GM21576 (cell line): ENCODE data around the gene MATCAP1.

Experiments
- ATAC-seq: cut with Tn5 transposase; IDR thresholded peaks from one replicate; pipeline ENCODE4 v1.9.1; 2021; ENCODE audit warnings: mild to moderate bottlenecking, moderate library complexity; ENCODE audit not compliant: unreplicated experiment

The MATCAP1 gene

GRCh38 chr16:67208154-67208896, 24.6 kb upstream of the MATCAP1 start:
- no peak for ATAC-seq

GRCh38 chr16:67207249-67208091, 23.7 kb upstream of the MATCAP1 start:
- no peak for ATAC-seq

DNA sequence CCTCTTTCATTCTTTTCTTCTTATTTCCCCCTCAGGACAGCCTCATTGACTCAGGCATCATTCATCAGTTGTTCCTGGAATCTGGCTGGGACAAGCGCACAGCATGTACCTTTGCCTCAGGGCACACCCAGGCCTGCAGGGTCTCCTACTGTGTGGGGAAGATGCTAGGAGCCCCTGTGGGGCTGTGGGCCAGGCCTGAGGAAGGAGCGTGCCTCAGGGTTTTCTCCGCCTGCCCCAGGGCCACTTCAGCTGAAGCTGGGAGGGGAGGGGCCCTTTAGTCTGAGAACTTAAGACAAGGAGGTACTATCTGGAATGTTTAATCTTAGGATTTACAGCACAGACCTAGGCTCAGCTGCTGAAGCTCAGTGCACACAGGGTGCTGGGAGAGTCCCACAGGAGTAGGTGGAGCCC, 23.1 kb upstream of the MATCAP1 start:
- ATAC-seq: no peak

DNA sequence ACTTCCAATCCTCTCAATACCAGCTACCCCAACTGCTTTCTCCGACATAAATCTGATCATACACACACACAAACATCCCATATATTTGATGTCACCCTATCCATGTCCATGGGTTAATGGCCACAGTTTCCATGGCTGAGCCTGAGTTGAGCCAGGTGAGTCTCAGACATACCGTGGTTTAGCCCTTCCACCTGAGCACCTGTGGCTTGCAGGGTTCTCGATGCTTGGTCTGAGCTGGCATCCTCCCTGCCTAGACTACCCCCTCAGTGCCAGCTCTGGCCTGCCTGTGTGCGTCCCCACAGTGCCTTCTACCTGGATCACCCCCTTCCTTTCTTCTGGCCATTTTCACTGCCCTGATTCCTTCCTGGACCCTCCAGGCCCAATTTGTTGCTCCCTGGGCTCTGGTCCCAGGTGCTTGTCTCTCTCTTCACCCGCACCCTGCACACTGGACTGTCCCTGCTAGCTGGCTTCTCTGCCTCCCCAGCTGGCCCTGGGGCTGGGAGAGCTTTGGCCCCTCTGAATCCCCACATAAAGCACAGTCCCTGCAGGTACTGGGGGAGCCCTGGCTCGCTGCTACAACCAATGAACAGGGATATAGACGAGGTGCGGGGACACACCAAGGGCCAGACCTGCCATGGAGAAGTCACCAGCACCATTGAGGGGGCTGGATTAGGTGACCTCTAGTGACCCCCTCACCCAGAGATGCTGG, 22.5 kb upstream of the MATCAP1 start:
- ATAC-seq: no peak

DNA sequence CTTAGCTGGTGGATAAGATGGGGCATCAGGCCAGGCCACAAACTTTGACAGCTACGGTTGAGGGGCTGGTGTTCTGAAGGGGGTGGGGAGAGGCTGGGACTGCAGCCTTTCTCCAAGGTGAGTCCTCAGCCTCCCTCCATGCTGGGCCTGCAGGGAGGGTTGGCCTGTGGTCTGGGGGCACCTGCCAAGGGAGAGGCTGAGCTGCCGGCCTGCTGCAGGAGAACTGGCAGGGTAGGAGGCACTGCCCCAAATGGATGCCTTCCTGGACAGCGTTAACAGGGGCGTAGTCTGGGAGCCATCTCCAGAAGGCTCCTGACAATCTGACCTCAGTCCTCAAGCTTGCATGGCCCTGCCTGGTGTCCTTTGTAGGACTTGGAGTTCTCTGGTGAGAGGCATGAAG, 20.3 kb upstream of the MATCAP1 start:
- no peak for ATAC-seq

GRCh38 chr16:67202956-67203493, 19.3 kb upstream of the MATCAP1 start:
- ATAC-seq: no peak

DNA sequence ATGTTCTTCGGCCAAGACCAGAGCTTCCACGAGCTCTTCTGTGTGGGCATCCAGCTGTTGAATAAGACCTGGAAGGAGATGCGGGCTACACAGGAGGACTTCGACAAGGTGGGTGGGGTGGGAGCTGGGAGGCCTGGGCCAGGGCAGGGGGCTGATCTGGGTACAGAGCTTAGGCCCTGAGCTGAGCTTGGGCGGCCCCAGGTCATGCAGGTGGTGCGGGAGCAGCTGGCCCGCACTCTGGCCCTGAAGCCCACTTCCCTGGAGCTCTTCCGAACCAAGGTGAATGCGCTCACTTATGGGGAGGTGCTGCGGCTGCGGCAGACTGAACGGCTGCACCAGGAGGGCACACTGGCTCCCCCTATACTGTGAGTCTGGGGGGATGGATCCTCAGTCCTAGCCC, 18.7 kb upstream of the MATCAP1 start:
- no peak for ATAC-seq

DNA sequence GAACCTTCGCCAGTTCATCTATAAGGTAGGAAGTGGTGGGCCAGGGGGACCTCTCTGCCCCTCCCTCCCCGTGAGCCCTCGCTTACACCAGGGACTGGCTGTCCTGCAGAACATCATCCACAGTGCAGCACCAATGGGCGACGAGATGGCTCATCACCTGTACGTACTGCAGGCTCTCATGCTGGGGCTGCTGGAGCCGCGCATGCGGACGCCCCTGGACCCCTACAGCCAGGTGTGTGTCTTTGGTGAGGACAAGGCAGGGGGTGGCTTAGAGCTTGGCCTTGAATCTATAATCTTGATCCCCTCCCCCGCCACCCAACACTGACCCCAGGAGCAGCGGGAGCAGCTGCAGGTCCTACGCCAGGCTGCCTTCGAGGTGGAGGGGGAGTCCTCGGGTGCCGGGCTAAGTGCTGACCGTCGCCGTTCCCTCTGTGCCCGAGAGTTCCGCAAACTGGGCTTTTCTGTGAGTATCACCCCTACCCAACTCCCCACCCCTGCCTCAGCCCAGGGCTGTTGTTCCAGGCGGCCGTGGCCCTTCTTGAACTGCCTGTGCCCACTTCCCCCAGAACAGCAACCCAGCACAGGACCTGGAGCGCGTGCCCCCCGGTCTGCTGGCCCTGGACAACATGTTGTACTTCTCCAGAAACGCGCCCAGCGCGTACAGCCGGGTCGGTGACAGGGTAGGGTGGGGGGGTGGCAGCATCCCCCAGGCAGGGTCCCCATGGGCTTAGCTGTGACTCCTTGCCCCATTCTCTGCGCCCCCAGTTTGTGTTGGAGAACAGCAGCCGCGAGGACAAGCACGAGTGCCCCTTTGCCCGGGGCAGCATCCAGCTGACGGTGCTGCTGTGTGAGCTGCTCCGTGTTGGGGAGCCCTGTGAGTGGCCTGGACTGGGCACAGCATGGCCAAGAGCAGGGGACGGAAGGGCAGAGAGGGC, 17.9 kb upstream of the MATCAP1 start:
- no peak for ATAC-seq

GRCh38 chr16:67200491-67200890, 16.7 kb upstream of the MATCAP1 start:
- ATAC-seq: no peak

DNA sequence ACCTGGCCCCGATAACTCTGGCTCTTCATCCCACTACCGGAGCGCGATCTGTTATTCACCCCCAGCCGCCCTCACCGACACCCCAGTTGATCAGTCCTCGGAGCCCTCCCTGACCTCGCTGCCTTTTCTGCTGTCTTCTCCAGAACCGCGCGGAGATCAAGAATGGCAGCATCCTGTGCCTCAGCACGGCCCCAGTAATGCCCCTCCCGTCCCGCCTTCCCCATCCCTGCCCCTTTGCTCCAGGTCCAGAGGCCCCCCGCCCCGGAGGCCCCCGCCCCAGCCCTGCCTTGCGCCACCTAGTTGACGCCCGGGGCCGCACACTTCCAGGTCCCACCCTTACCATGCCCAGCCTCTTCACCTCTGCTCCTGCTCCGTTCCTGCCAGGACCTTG, 16.0 kb upstream of the MATCAP1 start:
- no peak for ATAC-seq

DNA sequence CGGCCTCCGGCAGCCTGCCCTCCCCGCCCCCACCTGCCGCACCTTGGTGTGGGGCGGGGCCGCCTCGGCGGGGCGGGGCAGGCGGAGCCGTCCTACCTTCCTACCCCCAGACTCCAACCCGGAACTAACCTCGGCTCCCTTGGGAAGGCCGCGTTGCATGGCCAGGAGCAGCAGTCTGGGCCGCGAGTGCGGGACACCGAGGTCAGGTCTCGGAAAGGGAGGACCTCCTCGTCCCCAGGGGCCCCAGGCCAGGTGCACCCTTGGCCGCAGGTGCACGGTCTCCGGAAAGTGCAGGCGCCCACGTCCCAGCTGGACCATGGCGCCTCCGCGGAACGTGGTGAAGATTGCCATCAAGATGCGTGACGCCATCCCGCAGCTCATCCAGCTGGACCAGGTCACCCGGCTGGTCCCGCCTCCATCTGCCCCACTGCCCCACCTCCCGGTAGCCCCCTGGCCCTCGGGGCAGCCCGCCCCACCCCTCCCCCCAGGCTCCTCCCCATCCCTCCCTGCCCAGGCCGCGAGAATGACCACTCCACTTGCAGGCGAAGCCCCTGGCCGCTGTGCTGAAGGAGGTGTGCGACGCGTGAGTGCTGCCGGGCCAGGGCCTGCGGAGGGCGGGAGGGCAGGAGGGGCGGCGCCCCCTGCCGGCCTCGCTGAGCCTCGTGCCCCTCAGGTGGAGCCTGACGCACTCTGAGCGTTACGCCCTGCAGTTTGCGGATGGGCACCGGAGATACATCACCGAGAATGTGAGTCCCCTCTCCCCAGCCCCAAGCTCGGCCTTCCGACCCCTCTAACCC, 15.4 kb upstream of the MATCAP1 start, which contains the start of gene ELMO3:
Gene ELMO3, plus strand, starts transcription at position 121 of the 797 bp plus-strand sequence. Its CDS starts 196 bp downstream, at position 317.
- no peak for ATAC-seq

GRCh38 chr16:67198238-67198734, 14.5 kb upstream of the MATCAP1 start:
- no peak for ATAC-seq

- ATAC-seq: no peak
These were observed 13.9 kb upstream of the MATCAP1 start for GRCh38 chr16:67197704-67198103.

- ATAC-seq: no peak
These were observed 13.1 kb upstream of the MATCAP1 start for GRCh38 chr16:67196881-67197280.

- ATAC-seq: no peak
These were observed 11.9 kb upstream of the MATCAP1 start for GRCh38 chr16:67195676-67196075.

DNA sequence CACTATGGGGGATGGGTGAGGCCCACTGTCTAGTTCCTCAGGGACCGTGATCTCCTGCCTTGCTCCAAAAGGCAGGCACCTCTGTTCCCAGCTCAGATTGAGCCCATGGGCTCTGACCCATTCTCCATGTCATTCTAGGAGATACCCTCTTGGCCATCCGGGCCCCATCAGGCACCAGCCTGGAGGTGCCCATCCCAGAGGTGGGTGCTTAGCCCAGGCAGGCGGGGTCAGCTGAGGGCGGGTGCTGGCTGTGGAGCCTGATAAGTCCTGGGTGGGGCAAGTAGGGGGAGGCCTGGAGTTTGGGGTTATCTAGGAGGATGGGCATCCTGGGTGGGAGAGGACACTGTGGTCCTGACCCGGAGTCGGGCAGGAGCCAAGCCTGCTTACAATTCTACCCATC, 10.5 kb upstream of the MATCAP1 start:
- no peak for ATAC-seq

DNA sequence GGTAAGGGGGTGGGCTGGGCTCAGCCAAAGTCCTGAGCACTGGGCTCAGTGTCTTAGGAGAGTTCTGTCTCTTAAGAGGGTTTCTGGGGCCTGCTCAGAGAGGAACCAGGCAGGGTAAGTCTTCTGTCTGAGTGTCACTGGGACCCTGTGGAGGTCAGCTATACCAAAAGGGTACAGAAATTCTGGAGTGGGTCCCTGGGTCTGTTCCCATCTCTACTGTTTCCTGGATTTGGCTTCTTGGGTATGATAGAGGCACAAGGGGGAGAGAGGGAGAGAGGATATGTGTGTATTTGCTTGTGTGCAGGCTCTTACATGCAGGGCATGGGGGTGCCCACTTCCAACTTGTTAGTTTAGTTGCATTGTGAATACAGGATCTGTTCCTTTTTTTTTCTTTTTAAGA, 9.8 kb upstream of the MATCAP1 start:
- ATAC-seq: no peak

- ATAC-seq: peak; percentile 5
These were observed 9.1 kb upstream of the MATCAP1 start for GRCh38 chr16:67192781-67193361.
